K562 (cell line): Measurements from ENCODE around the gene FAM193A. TPM values are rescaled to one million over a fixed set of nuclear protein-coding genes. Genes with fewer than 3 reads are reported as not detected.

ENCODE experiments used
- BACH1 ChIP-seq: fragments of 200-800 bp; sonication (Bioruptor generic); IDR thresholded peaks from 2 replicates; pipeline ENCODE4 v1.6.1; 2016; ENCODE audit warnings: missing genetic modification characterization, missing compliant biosample characterization
- BRD4 ChIP-seq: fragments of 200-600 bp; sonication (generic); IDR thresholded peaks from 2 replicates; pipeline ENCODE4 v1.6.1; 2017; ENCODE audit warnings: inconsistent platforms
- CBX5 ChIP-seq: IDR thresholded peaks from 2 replicates; pipeline ENCODE4 v1.6.1; 2014; ENCODE audit warnings: low read depth, borderline replicate concordance
- CEBPB ChIP-seq: fragments of 450-650 bp; IDR thresholded peaks from 2 replicates; pipeline ENCODE4 v1.6.1; 2016; ENCODE audit warnings: missing genetic modification characterization, missing compliant biosample characterization
- CHAMP1 ChIP-seq: fragments of 450-650 bp; IDR thresholded peaks from 2 replicates; pipeline ENCODE4 v1.6.1; 2016; ENCODE audit warnings: mild to moderate bottlenecking
- FOS ChIP-seq: IDR thresholded peaks from 3 replicates; pipeline ENCODE4 v1.6.1; 2011; ENCODE audit not compliant: insufficient read length; ENCODE audit errors: extremely low read depth
- HMG20A ChIP-seq: fragments of 450-650 bp; formaldehyde crosslinking; conservative IDR thresholded peaks from 2 replicates; pipeline ENCODE4 v1.4.0; 2020; ENCODE audit warnings: mild to moderate bottlenecking, mixed read lengths
- MEIS2 ChIP-seq: fragments of 450-650 bp; IDR thresholded peaks from 2 replicates; pipeline ENCODE4 v1.6.1; 2014; ENCODE audit warnings: mild to moderate bottlenecking; ENCODE audit not compliant: partially characterized antibody
- NR2C1 ChIP-seq, 2 experiments: fragments of 450-650 bp; IDR thresholded peaks; 2 replicates each; pipeline ENCODE4 v1.6.1; 2017; ENCODE audit warnings: mild to moderate bottlenecking in 2 of 2, antibody characterized with exemption in 1 of 2, inconsistent platforms in 1 of 2, missing compliant biosample characterization in 1 of 2, missing genetic modification characterization in 1 of 2
- SP2 ChIP-seq: IDR thresholded peaks from 2 replicates; pipeline ENCODE4 v1.6.1; 2011; ENCODE audit warnings: mild to moderate bottlenecking, low read depth, low read length, moderate library complexity; ENCODE audit not compliant: poor library complexity, severe bottlenecking; ENCODE audit errors: extremely low read depth
- TAF15 ChIP-seq: fragments of 200-400 bp; formaldehyde crosslinking; IDR thresholded peaks from 2 replicates; pipeline ENCODE4 v1.6.1; 2017; ENCODE audit warnings: mild to moderate bottlenecking, low read depth, low read length, moderate library complexity
- ZKSCAN3 ChIP-seq: fragments of 250-450 bp; sonication (Bioruptor Pico); IDR thresholded peaks from 2 replicates; pipeline ENCODE4 v1.4.0; 2020
- ZNF174 ChIP-seq: fragments of 250-450 bp; sonication (Bioruptor Pico); IDR thresholded peaks from 2 replicates; pipeline ENCODE4 v1.4.0; 2020; ENCODE audit warnings: mild to moderate bottlenecking
- ZNF282 ChIP-seq: sonication (generic); formaldehyde crosslinking; IDR thresholded peaks from 2 replicates; pipeline ENCODE4 v1.8.1; 2023; ENCODE audit warnings: missing genetic modification reagents
- ZNF316 ChIP-seq: fragments of 450-650 bp; IDR thresholded peaks from 2 replicates; pipeline ENCODE4 v1.6.1; 2016
- polyA plus RNA-seq, 8 experiments: library from polyadenylated mRNA; depleted of rRNA in 4 of 8; stranded (reverse) in 5 of 8; unstranded in 3 of 8; fragments of >200 nt; fragmentation: Nextera tagmentation in 2 of 8; fragmentation: Illumina TruSeq in 1 of 8; extraction: Ambion mirVana in 2 of 8; extraction: Trizol in 1 of 8; gene quantifications; 2 replicates each; pipeline versions ENCODE4 v1.2.1 to v1.2.3, GENCODE V29; 2011 to 2014; ENCODE audit warnings: inconsistent platforms in 1 of 8, missing spikeins in 1 of 8
- total RNA-seq, 7 experiments: library from RNA; depleted of rRNA in 6 of 7; stranded (reverse); fragments of >200 nt in 6 of 7; fragmentation: Illumina TruSeq in 2 of 7; extraction: Trizol in 2 of 7; gene quantifications; 2 replicates each; pipeline versions ENCODE4 v1.2.1 to v1.2.3, GENCODE V29; 2011 to 2021; ENCODE audit warnings: low replicate concordance in 1 of 7
- TF ChIP-seq, protein P1 (sequence below): fragments of 250-450 bp; sonication (Bioruptor Pico); IDR thresholded peaks from 2 replicates; pipeline ENCODE4 v1.4.0; 2020
- TF ChIP-seq, protein P2 (sequence below): fragments of 450-650 bp; IDR thresholded peaks from 2 replicates; pipeline ENCODE4 v1.6.1; 2018; ENCODE audit not compliant: partially characterized antibody

The FAM193A gene
- total and polyA plus RNA-seq, 9 of the 15 experiments (the other 6 are each of a cell fraction or from before 2014, with no cell fraction given), result 0.46 to 24.6 (median 9.6) TPM

GRCh38 chr4:2535376-2536192, 863 bp upstream of the FAM193A start (continued):
- TF ChIP-seq HMG20A (no peak), FOS (no peak), CHAMP1 (no peak), ZNF316 (no peak), CBX5 (no peak), MEIS2 (no peak), NR2C1 (IDR thresholded peaks at IDR 0.05) (no peak), NR2C1 (tag; IDR thresholded peaks at IDR 0.05) (no peak), ZNF282 (no peak), SP2 (no peak), ZKSCAN3 (CRISPR knock-in tag) (no peak), BRD4 (no peak), ZNF174 (CRISPR knock-in tag) (no peak), CEBPB (no peak), TAF15 (no peak), BACH1 (tag) (no peak)
- TF ChIP-seq, protein P1, sequence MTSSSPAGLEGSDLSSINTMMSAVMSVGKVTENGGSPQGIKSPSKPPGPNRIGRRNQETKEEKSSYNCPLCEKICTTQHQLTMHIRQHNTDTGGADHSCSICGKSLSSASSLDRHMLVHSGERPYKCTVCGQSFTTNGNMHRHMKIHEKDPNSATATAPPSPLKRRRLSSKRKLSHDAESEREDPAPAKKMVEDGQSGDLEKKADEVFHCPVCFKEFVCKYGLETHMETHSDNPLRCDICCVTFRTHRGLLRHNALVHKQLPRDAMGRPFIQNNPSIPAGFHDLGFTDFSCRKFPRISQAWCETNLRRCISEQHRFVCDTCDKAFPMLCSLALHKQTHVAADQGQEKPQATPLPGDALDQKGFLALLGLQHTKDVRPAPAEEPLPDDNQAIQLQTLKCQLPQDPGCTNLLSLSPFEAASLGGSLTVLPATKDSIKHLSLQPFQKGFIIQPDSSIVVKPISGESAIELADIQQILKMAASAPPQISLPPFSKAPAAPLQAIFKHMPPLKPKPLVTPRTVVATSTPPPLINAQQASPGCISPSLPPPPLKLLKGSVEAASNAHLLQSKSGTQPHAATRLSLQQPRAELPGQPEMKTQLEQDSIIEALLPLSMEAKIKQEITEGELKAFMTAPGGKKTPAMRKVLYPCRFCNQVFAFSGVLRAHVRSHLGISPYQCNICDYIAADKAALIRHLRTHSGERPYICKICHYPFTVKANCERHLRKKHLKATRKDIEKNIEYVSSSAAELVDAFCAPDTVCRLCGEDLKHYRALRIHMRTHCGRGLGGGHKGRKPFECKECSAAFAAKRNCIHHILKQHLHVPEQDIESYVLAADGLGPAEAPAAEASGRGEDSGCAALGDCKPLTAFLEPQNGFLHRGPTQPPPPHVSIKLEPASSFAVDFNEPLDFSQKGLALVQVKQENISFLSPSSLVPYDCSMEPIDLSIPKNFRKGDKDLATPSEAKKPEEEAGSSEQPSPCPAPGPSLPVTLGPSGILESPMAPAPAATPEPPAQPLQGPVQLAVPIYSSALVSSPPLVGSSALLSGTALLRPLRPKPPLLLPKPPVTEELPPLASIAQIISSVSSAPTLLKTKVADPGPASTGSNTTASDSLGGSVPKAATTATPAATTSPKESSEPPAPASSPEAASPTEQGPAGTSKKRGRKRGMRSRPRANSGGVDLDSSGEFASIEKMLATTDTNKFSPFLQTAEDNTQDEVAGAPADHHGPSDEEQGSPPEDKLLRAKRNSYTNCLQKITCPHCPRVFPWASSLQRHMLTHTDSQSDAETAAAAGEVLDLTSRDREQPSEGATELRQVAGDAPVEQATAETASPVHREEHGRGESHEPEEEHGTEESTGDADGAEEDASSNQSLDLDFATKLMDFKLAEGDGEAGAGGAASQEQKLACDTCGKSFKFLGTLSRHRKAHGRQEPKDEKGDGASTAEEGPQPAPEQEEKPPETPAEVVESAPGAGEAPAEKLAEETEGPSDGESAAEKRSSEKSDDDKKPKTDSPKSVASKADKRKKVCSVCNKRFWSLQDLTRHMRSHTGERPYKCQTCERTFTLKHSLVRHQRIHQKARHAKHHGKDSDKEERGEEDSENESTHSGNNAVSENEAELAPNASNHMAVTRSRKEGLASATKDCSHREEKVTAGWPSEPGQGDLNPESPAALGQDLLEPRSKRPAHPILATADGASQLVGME, result 0 out of 2 replicates have a peak, but pooled peaks have one; percentile 34
- TF ChIP-seq, protein P2, sequence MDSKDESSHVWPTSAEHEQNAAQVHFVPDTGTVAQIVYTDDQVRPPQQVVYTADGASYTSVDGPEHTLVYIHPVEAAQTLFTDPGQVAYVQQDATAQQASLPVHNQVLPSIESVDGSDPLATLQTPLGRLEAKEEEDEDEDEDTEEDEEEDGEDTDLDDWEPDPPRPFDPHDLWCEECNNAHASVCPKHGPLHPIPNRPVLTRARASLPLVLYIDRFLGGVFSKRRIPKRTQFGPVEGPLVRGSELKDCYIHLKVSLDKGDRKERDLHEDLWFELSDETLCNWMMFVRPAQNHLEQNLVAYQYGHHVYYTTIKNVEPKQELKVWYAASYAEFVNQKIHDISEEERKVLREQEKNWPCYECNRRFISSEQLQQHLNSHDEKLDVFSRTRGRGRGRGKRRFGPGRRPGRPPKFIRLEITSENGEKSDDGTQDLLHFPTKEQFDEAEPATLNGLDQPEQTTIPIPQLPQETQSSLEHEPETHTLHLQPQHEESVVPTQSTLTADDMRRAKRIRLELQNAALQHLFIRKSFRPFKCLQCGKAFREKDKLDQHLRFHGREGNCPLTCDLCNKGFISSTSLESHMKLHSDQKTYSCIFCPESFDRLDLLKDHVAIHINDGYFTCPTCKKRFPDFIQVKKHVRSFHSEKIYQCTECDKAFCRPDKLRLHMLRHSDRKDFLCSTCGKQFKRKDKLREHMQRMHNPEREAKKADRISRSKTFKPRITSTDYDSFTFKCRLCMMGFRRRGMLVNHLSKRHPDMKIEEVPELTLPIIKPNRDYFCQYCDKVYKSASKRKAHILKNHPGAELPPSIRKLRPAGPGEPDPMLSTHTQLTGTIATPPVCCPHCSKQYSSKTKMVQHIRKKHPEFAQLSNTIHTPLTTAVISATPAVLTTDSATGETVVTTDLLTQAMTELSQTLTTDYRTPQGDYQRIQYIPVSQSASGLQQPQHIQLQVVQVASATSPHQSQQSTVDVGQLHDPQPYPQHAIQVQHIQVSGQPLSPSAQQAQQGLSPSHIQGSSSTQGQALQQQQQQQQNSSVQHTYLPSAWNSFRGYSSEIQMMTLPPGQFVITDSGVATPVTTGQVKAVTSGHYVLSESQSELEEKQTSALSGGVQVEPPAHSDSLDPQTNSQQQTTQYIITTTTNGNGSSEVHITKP, result no peak
